Neuronal stem cell (in vitro differentiated cells): ENCODE data around the gene POM121.
"Not testable (repeated sequence)": the region's sequence is repeated elsewhere in the genome, so short reads cannot be mapped to it uniquely, and the experiment has no call there.

Source experiments
- DNase-seq: peaks from one replicate; pipeline ENCODE4 v3.0.0-alpha.2; 2013; ENCODE audit warnings: low spot score
- H2AFZ ChIP-seq: one replicate; pipeline ENCODE4 v1.6.1; 2013; ENCODE audit warnings: mild to moderate bottlenecking, low read length, inconsistent platforms
- H2AK5ac ChIP-seq: 2 replicates; pipeline ENCODE4 v1.6.1; 2013; ENCODE audit warnings: low read depth, mild to moderate bottlenecking, inconsistent platforms, low read length, moderate library complexity, mixed read lengths
- H2BK120ac ChIP-seq: 2 replicates; pipeline ENCODE4 v1.6.1; 2013; ENCODE audit warnings: low read depth, mild to moderate bottlenecking, inconsistent platforms, low read length, moderate library complexity, mixed read lengths
- H2BK12ac ChIP-seq: one replicate; pipeline ENCODE4 v1.6.1; 2013; ENCODE audit warnings: low read length, inconsistent platforms
- H2BK15ac ChIP-seq: 2 replicates; pipeline ENCODE4 v1.6.1; 2013; ENCODE audit warnings: mild to moderate bottlenecking, low read length, inconsistent platforms, mixed read lengths
- H2BK5ac ChIP-seq: one replicate; pipeline ENCODE4 v1.6.1; 2013; ENCODE audit warnings: inconsistent platforms, mild to moderate bottlenecking, low read length, moderate library complexity
- H3K14ac ChIP-seq: one replicate; pipeline ENCODE4 v1.6.1; 2013; ENCODE audit warnings: low read length, inconsistent platforms
- H3K18ac ChIP-seq: 2 replicates; pipeline ENCODE4 v1.6.1; 2013; ENCODE audit warnings: low read length, inconsistent platforms
- H3K23ac ChIP-seq: 2 replicates; pipeline ENCODE4 v1.6.1; 2013; ENCODE audit warnings: low read depth, mild to moderate bottlenecking, mixed read lengths, low read length, inconsistent platforms; ENCODE audit not compliant: poor library complexity
- H3K27ac ChIP-seq: replicated peaks from 3 replicates; pipeline ENCODE4 v1.5.1; 2013; ENCODE audit warnings: low read length, inconsistent platforms
- H3K27me3 ChIP-seq, 3 experiments: 2 replicates each; pipeline ENCODE4 v1.6.1; 2013; ENCODE audit warnings: low read length in 3 of 3, mild to moderate bottlenecking in 2 of 3, inconsistent platforms in 1 of 3, low read depth in 1 of 3, mixed read lengths in 1 of 3, moderate library complexity in 1 of 3; ENCODE audit not compliant: control insufficient read depth in 3 of 3, insufficient read depth in 3 of 3
- H3K36me3 ChIP-seq, 2 donors: replicated peaks in 1 of 2; 2 replicates each; pipeline ENCODE4 v1.6.1; 2013; ENCODE audit warnings: low read length in 2 of 2; ENCODE audit not compliant: control insufficient read depth in 2 of 2, insufficient read depth in 2 of 2
- H3K4ac ChIP-seq: 2 replicates; pipeline ENCODE4 v1.6.1; 2013; ENCODE audit warnings: inconsistent platforms, mild to moderate bottlenecking, low read length, moderate library complexity
- H3K4me1 ChIP-seq, 2 donors: 1 replicate in 1 of 2; 2 replicates in 1 of 2; pipeline ENCODE4 v1.6.1; 2013; ENCODE audit warnings: low read length in 2 of 2, low read depth in 1 of 2; ENCODE audit not compliant: control insufficient read depth in 2 of 2, insufficient read depth in 1 of 2
- H3K4me2 ChIP-seq: one replicate; pipeline ENCODE4 v1.6.1; 2013; ENCODE audit warnings: mild to moderate bottlenecking, low read length, inconsistent platforms; ENCODE audit not compliant: insufficient read depth, poor library complexity, severe bottlenecking
- H3K4me3 ChIP-seq, 2 donors: 2 replicates each; pipeline ENCODE4 v1.5.1; 2013; ENCODE audit warnings: low read length in 2 of 2, mild to moderate bottlenecking in 2 of 2, inconsistent platforms in 1 of 2, moderate library complexity in 1 of 2
- H3K79me1 ChIP-seq: one replicate; pipeline ENCODE4 v1.6.1; 2013; ENCODE audit warnings: low read depth, mild to moderate bottlenecking, inconsistent platforms, low read length, moderate library complexity
- H3K9ac ChIP-seq: one replicate; pipeline ENCODE4 v1.6.1; 2013; ENCODE audit warnings: mild to moderate bottlenecking, low read depth, low read length, inconsistent platforms; ENCODE audit not compliant: poor library complexity
- H3K9me3 ChIP-seq, 2 donors: replicated peaks in 1 of 2; 2 replicates each; pipeline versions ENCODE3 to v1.6.1; 2013; ENCODE audit warnings: low read length in 2 of 2, mild to moderate bottlenecking in 2 of 2, inconsistent platforms in 1 of 2, low read depth in 1 of 2, mixed read lengths in 1 of 2, moderate library complexity in 1 of 2; ENCODE audit not compliant: control insufficient read depth in 2 of 2, insufficient read depth in 1 of 2
- H4K8ac ChIP-seq: one replicate; pipeline ENCODE4 v1.6.1; 2013; ENCODE audit warnings: low read depth, mild to moderate bottlenecking, inconsistent platforms, low read length, moderate library complexity
- H4K91ac ChIP-seq: one replicate; pipeline ENCODE4 v1.6.1; 2013; ENCODE audit warnings: low read length, low read depth, mild to moderate bottlenecking, inconsistent platforms; ENCODE audit not compliant: poor library complexity
- WGBS, 2 donors: extraction: QIAGEN DNeasy Blood & Tissue Kit; methylation state at CpG; one replicate each; pipeline ENCODE4 v1.1.7; 2013; ENCODE audit warnings: missing lambda C conversion rate in 2 of 2, mixed read lengths in 1 of 2; ENCODE audit not compliant: insufficient read length in 2 of 2, insufficient replicate concordance in 1 of 2; ENCODE audit errors: extremely low coverage in 2 of 2; 5-methylcytosine and 5-hydroxymethylcytosine counted together

POM121 gene

DNA sequence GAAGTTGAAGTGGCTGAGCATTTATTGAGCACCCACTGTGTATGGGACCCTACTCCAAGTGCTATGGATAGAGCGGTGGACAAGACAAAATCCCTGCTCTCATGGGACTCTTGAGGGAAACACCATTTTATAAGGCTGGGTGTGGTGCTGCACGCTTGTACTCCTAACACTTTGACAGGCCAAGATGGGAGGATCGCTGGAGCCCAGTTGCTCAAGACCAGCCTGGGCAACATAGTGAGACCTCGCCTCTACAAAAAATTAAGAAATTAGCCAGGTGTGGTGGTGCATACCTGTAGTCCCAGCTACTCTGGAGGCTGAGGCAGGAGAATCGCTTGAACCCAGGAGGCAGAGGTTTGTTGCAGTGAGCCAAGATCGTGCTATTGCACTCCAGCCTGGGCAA is 2.9 kb downstream of the POM121 start:
- not testable (repeated sequence) for H2BK15ac ChIP-seq, H2BK5ac ChIP-seq, H3K18ac ChIP-seq, H3K9me3 ChIP-seq, H3K23ac ChIP-seq, H2BK120ac ChIP-seq, H3K27ac ChIP-seq, H3K4me2 ChIP-seq, DNase-seq, H2BK12ac ChIP-seq, H2AFZ ChIP-seq, H4K8ac ChIP-seq, H3K4me1 ChIP-seq, H3K14ac ChIP-seq, H3K27me3 ChIP-seq, H3K4me3 ChIP-seq, H3K9ac ChIP-seq, H4K91ac ChIP-seq, H3K79me1 ChIP-seq, H3K4ac ChIP-seq, H2AK5ac ChIP-seq
- WGBS, 2 donors: no CpG with 5 or more reads among the region's 6 CpGs
- H3K36me3 ChIP-seq: peaks cover 25 to 61% of the 10 kb centered on the region in 2 donors

DNA sequence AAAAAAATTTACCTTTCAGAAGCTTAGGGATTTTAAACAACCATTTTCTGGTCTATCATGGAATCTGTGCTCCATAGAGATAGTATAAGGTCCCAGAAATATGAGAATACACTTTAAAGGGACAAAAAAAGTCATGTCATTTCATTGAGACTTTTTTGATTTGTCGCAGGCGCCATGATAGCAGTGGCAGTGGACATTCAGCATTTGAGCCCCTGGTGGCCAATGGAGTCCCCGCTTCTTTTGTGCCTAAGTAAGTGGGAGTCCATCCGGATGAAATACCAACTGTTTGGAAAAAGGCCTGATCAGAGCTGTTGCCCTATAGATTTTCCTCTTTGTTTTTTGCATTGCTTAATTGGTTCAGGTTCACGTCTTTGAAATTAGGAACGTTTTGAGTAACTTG is 3.3 kb downstream of the POM121 start:
- not testable (repeated sequence) for H3K4ac ChIP-seq, DNase-seq, H3K4me2 ChIP-seq, H3K4me3 ChIP-seq, H4K91ac ChIP-seq, H3K27me3 ChIP-seq, H2AK5ac ChIP-seq, H2BK5ac ChIP-seq, H3K79me1 ChIP-seq, H2BK120ac ChIP-seq, H3K27ac ChIP-seq, H3K4me1 ChIP-seq, H3K18ac ChIP-seq, H2BK12ac ChIP-seq, H2BK15ac ChIP-seq, H4K8ac ChIP-seq, H2AFZ ChIP-seq, H3K9ac ChIP-seq, H3K23ac ChIP-seq, H3K14ac ChIP-seq, H3K9me3 ChIP-seq
- no CpG with 5 or more reads among the region's 6 CpGs for WGBS, 2 donors
- peaks cover 25 to 63% of the 10 kb centered on the region in 2 donors for H3K36me3 ChIP-seq

DNA sequence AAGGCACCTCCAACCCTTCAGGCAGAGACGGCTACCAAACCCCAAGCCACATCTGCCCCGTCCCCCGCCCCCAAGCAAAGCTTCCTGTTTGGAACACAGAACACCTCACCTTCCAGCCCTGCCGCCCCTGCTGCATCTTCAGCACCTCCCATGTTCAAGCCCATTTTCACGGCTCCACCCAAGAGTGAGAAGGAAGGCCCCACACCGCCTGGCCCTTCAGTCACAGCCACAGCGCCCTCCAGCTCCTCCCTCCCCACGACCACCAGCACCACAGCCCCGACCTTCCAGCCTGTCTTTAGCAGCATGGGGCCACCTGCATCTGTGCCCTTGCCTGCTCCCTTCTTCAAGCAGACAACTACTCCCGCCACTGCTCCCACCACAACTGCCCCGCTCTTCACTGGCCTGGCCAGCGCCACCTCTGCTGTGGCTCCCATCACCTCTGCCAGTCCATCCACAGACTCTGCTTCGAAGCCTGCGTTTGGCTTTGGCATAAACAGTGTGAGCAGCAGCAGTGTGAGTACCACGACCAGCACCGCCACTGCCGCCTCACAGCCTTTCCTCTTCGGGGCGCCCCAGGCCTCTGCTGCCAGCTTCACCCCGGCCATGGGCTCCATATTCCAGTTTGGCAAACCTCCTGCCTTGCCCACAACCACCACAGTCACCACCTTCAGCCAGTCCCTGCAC is 17.3 kb downstream of the POM121 start:
- H3K4me1 ChIP-seq, H3K27ac ChIP-seq, H2BK120ac ChIP-seq, H2AFZ ChIP-seq, H2BK5ac ChIP-seq, H3K9me3 ChIP-seq, H4K8ac ChIP-seq, H4K91ac ChIP-seq, H3K4me2 ChIP-seq, H3K18ac ChIP-seq, H3K4ac ChIP-seq, H3K4me3 ChIP-seq, H3K23ac ChIP-seq, H3K27me3 ChIP-seq, H3K14ac ChIP-seq, H2BK15ac ChIP-seq, DNase-seq, H3K79me1 ChIP-seq, H2AK5ac ChIP-seq, H2BK12ac ChIP-seq, H3K9ac ChIP-seq: not testable (repeated sequence)
- peaks cover 0 to 33% of the 10 kb centered on the region in 2 donors for H3K36me3 ChIP-seq
- no CpG with 5 or more reads among the region's 20 CpGs for WGBS, 2 donors

DNA sequence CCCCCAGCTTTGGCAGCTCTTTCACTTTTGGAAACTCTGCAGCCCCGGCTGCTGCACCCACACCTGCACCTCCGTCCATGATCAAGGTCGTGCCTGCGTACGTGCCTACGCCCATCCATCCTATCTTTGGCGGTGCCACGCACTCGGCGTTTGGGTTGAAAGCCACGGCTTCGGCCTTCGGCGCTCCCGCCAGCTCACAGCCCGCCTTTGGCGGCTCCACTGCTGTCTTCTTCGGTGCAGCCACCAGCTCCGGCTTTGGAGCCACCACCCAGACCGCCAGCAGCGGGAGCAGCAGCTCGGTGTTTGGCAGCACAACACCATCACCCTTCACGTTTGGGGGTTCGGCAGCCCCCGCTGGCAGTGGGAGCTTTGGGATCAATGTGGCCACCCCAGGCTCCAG is 18.1 kb downstream of the POM121 start:
- H3K27ac ChIP-seq, H2AFZ ChIP-seq, H4K91ac ChIP-seq, H3K27me3 ChIP-seq, H2BK15ac ChIP-seq, H3K9ac ChIP-seq, H2AK5ac ChIP-seq, H3K4me2 ChIP-seq, H3K18ac ChIP-seq, H3K23ac ChIP-seq, H3K14ac ChIP-seq, H4K8ac ChIP-seq, H2BK12ac ChIP-seq, DNase-seq, H3K4me1 ChIP-seq, H3K79me1 ChIP-seq, H3K9me3 ChIP-seq, H3K4ac ChIP-seq, H3K4me3 ChIP-seq, H2BK120ac ChIP-seq, H2BK5ac ChIP-seq: not testable (repeated sequence)
- no CpG with 5 or more reads among the region's 25 CpGs for WGBS, 2 donors
- peaks cover 0 to 28% of the 10 kb centered on the region in 2 donors for H3K36me3 ChIP-seq
